HL-60 (cell line): ENCODE measurements around the gene DOCK10.
"Not testable (repeated sequence)": the region's sequence is repeated elsewhere in the genome, so short reads cannot be mapped to it uniquely, and the experiment has no call there.

ENCODE experiments used
- DNase-seq, 2 experiments: peaks; one replicate each; pipeline ENCODE4 v3.0.0-alpha.2; 2010 to 2020; ENCODE audit warnings: low read depth in 1 of 2, low spot score in 1 of 2
- H3K27ac ChIP-seq: fragments of 250-450 bp; sonication (Bioruptor Pico); replicated peaks from 2 replicates; pipeline ENCODE4 v1.5.1; 2020; ENCODE audit warnings: mild to moderate bottlenecking, moderate library complexity
- H3K27me3 ChIP-seq: fragments of 250-450 bp; sonication (Bioruptor Pico); 2 replicates; pipeline ENCODE4 v1.5.1; 2021; ENCODE audit warnings: mild to moderate bottlenecking, moderate library complexity; ENCODE audit not compliant: insufficient read depth, poor library complexity, severe bottlenecking
- H3K4me3 ChIP-seq: replicated peaks from 2 replicates; pipeline ENCODE4 v1.5.1; 2011; ENCODE audit warnings: mild to moderate bottlenecking, control low read depth, low read length; ENCODE audit not compliant: insufficient read depth
- GABPA ChIP-seq: IDR thresholded peaks from 2 replicates; pipeline ENCODE4 v1.6.1; 2012; ENCODE audit warnings: low read depth
- POLR2AphosphoS5 ChIP-seq: IDR thresholded peaks from 2 replicates; pipeline ENCODE4 v1.6.1; 2012; ENCODE audit warnings: low read depth
- REST ChIP-seq: IDR thresholded peaks from 2 replicates; pipeline ENCODE4 v1.6.1; 2012; ENCODE audit warnings: low read depth; ENCODE audit not compliant: insufficient replicate concordance
- SPI1 ChIP-seq: IDR thresholded peaks from 2 replicates; pipeline ENCODE4 v1.6.1; 2012; ENCODE audit warnings: low read depth, mild to moderate bottlenecking, borderline replicate concordance
- TF ChIP-seq, protein P1 (sequence below): IDR thresholded peaks from one replicate; pipeline ENCODE4 v1.5.1; 2011; ENCODE audit warnings: low read length, control low read depth, inconsistent platforms; ENCODE audit not compliant: insufficient read depth

The DOCK10 gene

GRCh38 chr2:224918626-224919471 lies 123.4 kb downstream of the DOCK10 start:
- TF ChIP-seq, protein P1, sequence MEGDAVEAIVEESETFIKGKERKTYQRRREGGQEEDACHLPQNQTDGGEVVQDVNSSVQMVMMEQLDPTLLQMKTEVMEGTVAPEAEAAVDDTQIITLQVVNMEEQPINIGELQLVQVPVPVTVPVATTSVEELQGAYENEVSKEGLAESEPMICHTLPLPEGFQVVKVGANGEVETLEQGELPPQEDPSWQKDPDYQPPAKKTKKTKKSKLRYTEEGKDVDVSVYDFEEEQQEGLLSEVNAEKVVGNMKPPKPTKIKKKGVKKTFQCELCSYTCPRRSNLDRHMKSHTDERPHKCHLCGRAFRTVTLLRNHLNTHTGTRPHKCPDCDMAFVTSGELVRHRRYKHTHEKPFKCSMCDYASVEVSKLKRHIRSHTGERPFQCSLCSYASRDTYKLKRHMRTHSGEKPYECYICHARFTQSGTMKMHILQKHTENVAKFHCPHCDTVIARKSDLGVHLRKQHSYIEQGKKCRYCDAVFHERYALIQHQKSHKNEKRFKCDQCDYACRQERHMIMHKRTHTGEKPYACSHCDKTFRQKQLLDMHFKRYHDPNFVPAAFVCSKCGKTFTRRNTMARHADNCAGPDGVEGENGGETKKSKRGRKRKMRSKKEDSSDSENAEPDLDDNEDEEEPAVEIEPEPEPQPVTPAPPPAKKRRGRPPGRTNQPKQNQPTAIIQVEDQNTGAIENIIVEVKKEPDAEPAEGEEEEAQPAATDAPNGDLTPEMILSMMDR: no peak
- TF ChIP-seq GABPA (no peak), REST (no peak)
- Histone ChIP-seq H3K27me3 (no peaks in the 10 kb centered on the region), H3K4me3 (no peak overlapping the region), H3K27ac (no peak overlapping the region)
- DNase-seq: no peak

- H3K27ac ChIP-seq, DNase-seq, H3K4me3 ChIP-seq: not testable (repeated sequence)
Measured at GRCh38 chr2:224917246-224917645, 125.0 kb downstream of the DOCK10 start.

GRCh38 chr2:224915136-224915535 lies 127.1 kb downstream of the DOCK10 start:
- no peak for DNase-seq
- H3K4me3 ChIP-seq: no peak overlapping the region
- TF ChIP-seq REST (no peak), GABPA (no peak), POLR2AphosphoS5 (no peak), SPI1 (no peak)
- TF ChIP-seq, protein P1: no peak
- H3K27me3 ChIP-seq: no peaks in the 10 kb centered on the region
- H3K27ac ChIP-seq: no peak overlapping the region

More at GRCh38 chr2:224917246-224917645, 125.0 kb downstream of the DOCK10 start:
- H3K27me3 ChIP-seq: not testable (repeated sequence)

- Histone ChIP-seq H3K4me3 (no peak overlapping the region), H3K27ac (peak overlapping the region; percentile 65), H3K27me3 (no peaks in the 10 kb centered on the region)
- TF ChIP-seq POLR2AphosphoS5 (no peak), SPI1 (no peak), GABPA (no peak)
- no peak for DNase-seq
Measured at GRCh38 chr2:224910574-224910925, 131.7 kb downstream of the DOCK10 start.

- Histone ChIP-seq H3K27ac (peak overlapping the region; percentile 65), H3K4me3 (no peak overlapping the region), H3K27me3 (no peaks in the 10 kb centered on the region)
- DNase-seq: peak in 1 of 2 experiments; percentile 62
- TF ChIP-seq GABPA: no peak
- TF ChIP-seq, protein P1: no peak
- no peak for TF ChIP-seq REST
- TF ChIP-seq SPI1: no peak
- TF ChIP-seq POLR2AphosphoS5: no peak
Measured at GRCh38 chr2:224909885-224910573, 132.2 kb downstream of the DOCK10 start.
